ENCODE data around the gene DPP9.

- TF ChIP-seq, protein P1, sequence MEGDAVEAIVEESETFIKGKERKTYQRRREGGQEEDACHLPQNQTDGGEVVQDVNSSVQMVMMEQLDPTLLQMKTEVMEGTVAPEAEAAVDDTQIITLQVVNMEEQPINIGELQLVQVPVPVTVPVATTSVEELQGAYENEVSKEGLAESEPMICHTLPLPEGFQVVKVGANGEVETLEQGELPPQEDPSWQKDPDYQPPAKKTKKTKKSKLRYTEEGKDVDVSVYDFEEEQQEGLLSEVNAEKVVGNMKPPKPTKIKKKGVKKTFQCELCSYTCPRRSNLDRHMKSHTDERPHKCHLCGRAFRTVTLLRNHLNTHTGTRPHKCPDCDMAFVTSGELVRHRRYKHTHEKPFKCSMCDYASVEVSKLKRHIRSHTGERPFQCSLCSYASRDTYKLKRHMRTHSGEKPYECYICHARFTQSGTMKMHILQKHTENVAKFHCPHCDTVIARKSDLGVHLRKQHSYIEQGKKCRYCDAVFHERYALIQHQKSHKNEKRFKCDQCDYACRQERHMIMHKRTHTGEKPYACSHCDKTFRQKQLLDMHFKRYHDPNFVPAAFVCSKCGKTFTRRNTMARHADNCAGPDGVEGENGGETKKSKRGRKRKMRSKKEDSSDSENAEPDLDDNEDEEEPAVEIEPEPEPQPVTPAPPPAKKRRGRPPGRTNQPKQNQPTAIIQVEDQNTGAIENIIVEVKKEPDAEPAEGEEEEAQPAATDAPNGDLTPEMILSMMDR (IDR thresholded peaks at IDR 0.05), result no peak
- TF ChIP-seq POLR2A (IDR thresholded peaks at IDR 0.05), result no peak
These were observed 19.3 kb upstream of the DPP9 start for GRCh38 chr19:4742723-4743646.

Measured in gastroesophageal sphincter (tissue), 3 donors.